GM18868 (cell line): Measurements from ENCODE around the gene UMOD.

Experiments
- ATAC-seq: cut with Tn5 transposase; IDR thresholded peaks from one replicate; pipeline ENCODE4 v1.9.1; 2021; ENCODE audit warnings: mild to moderate bottlenecking, moderate library complexity; ENCODE audit not compliant: unreplicated experiment

The UMOD gene

GRCh38 chr16:20369452-20370054, 17.0 kb upstream of the UMOD start:
- ATAC-seq = no peak

DNA sequence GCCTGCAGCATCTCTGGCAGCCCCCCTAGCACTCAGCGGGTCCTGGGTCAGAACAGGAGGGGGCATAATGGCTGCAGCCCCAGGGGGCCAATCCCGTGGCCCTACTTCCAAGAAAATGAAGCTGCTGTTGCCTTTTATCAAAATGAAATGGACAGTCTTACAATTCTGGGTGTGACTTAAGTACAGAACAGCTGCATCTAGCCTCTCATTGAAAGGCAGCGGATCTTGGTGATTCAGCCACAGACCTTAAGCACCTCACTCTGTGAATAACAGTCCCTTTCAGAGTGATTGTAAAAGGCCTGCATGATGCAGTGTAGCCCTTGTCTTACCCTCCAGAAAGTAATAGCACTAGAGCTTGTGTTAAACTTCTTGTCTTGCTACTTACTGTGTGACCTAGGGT, 11.5 kb upstream of the UMOD start:
- no peak for ATAC-seq

GRCh38 chr16:20363191-20363590, 10.7 kb upstream of the UMOD start:
- ATAC-seq = no peak

- ATAC-seq = no peak
Measured at GRCh38 chr16:20359997-20360396, 7.5 kb upstream of the UMOD start.

DNA sequence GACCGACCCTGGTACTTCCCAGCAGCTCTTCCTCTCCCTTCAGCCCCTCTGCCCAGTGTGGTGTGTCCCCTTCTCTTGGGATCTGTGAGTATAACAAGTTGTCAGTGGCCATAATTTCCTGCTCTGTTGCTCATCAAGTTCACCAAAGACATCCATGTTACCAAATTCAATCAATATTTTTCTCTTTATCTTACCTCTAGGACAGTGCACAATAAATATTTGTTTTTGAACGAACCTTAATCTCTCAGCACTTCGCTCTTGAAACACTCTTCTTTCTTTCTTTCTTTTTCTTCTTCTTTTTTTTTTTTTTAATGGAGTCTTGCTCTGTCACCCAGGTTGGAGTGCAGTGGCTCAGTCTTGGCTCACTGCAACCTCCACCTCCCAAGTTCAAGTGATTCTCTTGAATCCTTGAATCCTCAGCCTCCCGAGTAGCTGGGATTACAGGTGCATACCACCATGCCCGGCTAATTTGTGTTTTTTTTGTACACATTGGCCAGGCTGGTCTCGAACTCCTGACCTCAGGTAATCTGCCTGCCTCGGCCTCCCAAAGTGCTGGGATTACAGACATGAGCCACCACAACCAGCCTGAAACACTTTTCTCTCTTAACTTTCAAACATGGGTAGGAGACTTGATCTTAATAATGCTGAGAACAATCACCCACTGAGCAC, 2.7 kb upstream of the UMOD start:
- ATAC-seq = no peak

- ATAC-seq = no peak
Measured at GRCh38 chr16:20353379-20353778, 864 bp upstream of the UMOD start.

DNA sequence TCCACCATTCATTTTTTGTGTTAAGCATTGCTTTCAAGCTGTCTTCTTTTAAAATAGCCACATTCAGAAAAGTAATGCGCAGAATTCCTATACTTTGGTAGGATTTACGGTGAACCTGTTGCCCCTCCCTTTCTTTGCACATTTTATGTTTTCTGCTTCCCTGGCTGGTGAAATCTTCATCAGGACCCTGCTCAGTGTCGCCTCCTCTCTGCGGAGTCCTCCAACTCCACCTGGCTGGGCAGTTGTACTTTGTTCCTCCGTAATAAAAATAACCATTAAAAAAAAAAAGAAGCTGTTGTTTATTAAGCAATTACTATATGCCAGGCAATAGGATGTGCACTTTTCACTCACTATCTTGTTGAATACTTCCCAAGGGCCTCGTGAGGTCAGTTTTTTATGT, 2.9 kb downstream of the UMOD start:
- ATAC-seq = no peak

- no peak for ATAC-seq
Measured at GRCh38 chr16:20348365-20349185, 3.9 kb downstream of the UMOD start.

DNA sequence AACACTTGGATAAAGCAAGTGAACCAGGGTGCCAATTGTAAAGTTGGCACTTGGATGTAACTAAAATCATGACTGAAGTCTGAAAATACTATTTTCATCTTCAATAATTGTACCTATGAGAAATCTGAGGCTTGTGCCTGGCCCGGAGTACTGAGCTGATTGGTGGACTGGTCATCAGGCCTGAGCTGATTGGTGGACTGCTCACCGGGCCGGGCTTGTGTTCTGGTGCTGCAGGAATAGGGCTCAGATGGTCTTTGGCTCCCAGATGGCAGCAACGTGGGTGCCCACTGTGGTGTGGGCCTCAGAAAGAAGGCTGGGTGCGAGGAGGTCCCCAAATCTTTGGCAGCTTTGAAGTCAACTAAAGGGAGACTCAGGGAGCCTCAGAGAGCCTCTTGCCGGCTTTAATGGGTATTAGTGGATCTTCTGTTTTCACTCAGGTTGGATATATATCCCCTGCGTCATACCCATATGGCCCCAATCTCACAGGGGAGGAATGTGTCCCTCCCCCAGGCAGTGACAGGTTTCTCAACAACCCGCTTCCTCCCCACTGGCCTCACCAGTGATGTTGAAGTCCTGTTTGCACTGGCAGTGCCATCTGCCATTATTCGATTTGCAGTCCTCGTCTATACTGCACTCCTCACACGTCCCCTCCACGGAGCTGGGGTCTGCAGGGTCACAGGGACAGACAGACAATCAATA, 4.7 kb downstream of the UMOD start:
- no peak for ATAC-seq

DNA sequence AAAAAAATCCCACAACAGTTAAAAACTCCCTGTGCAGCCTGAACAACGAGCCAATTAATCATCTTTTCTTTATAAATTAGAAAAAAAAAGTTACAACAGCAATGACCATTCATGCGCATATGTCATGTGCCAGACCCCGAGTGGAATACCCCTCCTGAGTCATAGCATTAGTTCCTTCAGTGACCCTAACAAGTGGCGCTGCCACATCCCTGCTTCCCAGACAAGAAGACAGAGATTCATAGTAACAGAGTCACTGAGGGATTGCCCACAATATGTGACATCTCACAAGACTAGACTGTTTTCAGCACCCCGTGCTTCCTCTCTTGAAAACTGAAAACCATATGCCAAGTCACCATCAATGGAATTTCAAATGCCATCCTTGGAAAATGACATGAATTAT, 7.9 kb downstream of the UMOD start:
- ATAC-seq = no peak

GRCh38 chr16:20339744-20340143, 12.8 kb downstream of the UMOD start:
- ATAC-seq = no peak

- no peak for ATAC-seq
Measured at GRCh38 chr16:20336955-20337354, 15.6 kb downstream of the UMOD start.

GRCh38 chr16:20334396-20334795, 18.1 kb downstream of the UMOD start:
- no peak for ATAC-seq

- ATAC-seq = no peak
Measured at GRCh38 chr16:20333120-20333519, 19.4 kb downstream of the UMOD start.

DNA sequence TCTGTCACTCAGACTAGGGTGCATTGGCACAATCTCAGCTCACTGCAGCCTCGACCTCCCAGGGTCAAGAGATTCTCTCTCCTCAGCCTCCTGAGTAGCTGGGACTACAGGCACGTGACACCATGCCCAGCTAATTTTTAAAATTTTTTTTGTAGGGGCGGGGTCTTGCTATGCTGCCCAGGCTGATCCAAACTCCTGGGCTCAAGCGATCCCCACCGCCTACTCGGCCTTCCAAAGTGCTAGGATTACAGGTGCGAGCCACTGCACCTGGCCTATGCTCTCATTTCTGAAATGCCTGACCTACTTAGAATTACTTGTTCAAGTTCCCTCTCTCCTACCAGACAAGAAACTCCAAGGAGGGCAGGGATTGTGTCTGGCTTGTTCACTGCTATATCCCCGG, 20.1 kb downstream of the UMOD start:
- no peak for ATAC-seq

DNA sequence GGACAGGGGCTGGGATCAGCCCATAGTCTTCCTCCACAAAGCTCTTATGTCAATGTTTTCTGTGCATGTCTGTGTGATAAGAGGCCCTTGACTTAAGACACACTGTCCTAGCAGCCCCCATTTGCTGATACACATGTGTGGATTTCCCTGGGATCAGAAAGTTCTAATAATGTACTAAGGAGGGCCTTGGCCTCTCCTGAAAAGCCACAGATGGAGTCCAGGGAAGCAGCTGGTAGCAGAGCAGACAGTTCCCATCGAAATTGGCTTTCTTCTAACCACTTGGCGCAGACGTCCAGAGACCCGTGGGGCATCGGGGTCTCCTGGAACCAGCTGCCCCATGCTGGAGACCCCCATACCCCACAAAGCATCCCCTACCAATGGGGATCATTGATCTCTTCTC, 20.9 kb downstream of the UMOD start:
- no peak for ATAC-seq

DNA sequence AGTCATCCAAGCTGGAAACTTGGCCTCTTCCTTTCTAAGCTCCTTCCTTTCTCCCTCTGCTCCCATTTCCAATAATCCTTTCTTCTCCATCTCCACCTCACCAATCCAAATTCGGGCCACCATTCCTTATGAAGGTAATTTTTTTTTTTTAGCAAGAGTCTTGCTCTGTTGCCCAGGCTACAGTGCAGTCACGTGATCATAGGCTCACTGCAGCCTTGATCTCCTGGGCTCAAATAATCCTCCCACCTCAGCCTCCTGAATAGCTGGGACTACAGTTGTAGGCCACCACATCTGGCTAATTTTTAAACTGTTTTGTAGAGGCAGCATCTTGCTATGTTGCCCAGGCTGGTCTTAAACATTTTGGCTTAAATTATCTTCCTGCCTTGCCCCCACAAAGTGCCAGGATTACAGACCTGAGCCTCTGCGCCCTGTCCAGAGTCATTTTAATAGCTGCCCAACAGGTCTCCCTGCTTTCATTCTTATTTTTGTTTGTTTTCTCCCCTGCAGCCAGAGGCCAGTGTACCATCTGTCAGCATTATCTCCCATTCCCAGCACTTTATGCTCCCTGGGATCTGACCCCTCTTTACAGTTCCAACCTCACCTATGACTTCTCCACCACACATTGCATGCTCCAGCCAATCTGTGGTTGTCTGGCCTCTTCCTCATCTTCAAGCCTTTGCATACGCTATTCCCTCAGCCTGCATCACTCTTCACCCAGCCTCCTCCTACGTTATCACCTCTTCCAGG, 22.9 kb downstream of the UMOD start:
- no peak for ATAC-seq

DNA sequence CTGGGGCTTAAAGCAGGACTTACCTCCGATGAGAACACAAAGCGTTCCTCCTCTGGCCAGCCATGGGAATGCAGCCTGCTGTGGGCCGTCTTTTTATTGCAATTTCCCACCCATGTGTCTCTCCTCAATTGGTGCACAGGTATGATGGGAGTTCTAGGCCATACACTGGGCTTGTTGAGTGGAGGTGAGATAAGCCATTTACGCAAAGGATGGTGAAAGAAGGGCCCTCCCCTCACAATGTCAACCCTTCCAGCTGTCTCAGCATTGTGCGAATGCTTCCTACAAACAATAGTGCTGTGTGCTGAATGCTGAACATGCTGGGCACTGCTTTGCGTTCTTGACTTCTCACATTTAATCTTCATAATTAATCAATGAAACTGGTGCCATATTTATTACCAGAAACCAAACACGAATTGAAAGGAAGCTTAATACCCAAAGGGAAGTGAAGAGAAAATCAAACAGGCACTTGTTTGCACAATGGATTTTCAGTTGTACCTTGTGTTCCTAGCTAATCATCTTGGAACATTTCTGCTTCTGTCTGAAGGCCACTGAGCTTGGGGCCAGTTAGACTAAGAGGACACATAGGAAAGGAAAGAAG, 25.0 kb downstream of the UMOD start, which contains the start of gene GP2:
Gene GP2 (minus strand): TSS at position 70 of the 598 bp plus-strand sequence. CDS start 1,082 bp downstream, outside the sequence.
- no peak for ATAC-seq

GRCh38 chr16:20326321-20326720, 26.2 kb downstream of the UMOD start:
- ATAC-seq = no peak

- no peak for ATAC-seq
Measured at GRCh38 chr16:20325005-20325404, 27.5 kb downstream of the UMOD start.
